ENCODE measurements around the gene KRT76. TPM values are rescaled to one million over a fixed set of nuclear protein-coding genes. Genes with fewer than 3 reads are reported as not detected.
A peak's percentile ranks its signal among the peaks of the same experiment; 100 is the strongest.

Gene KRT76
- total and polyA plus RNA-seq, 7 experiments from 2014 or later = not detected

DNA sequence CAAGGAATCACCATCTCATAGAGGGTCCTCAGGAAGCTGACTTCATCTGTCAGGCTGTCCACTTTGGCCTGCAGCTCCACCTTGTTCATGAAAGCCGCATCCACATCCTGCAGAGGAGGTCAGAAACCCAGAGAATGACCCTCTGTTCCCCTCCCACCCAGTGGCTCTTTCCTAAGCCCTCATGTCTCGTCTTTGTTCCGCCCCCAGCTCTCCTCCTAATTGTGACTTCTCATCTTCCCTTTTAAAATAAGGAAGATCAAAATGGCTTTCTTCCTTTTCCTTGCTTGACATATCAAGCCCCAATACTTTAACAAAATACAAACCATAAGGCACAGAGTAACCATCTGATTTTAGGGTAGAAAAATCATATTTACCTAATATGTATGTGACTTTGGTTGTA lies 4.4 kb downstream of the KRT76 start:
- Histone ChIP-seq H3K27ac (ENCODE audit: low read depth, low read length) (no peak overlapping the region), H3K27me3 (ENCODE audit: control insufficient read depth in 2 of 2, insufficient read depth in 2 of 2, low read length in 2 of 2) (no peaks in the 10 kb centered on the region), H3K9me3 (ENCODE audit: control insufficient read depth in 2 of 3, low read length in 3 of 3) (no peaks in the 10 kb centered on the region), H3K4me3 (ENCODE audit: low read length) (no peak overlapping the region), H3K36me3 (ENCODE audit: control insufficient read depth in 2 of 3, insufficient read depth in 3 of 3, low read length in 3 of 3) (no peaks in the 10 kb centered on the region), H3K4me1 (ENCODE audit: control insufficient read depth in 2 of 2, insufficient read depth in 2 of 2, low read length in 2 of 2) (no peaks in the 10 kb centered on the region)
- Mint-ChIP-seq H3K9me3 (peaks cover 0 to 5% (median 0%) of the 10 kb centered on the region in 11 donors), H3K4me1 (peaks cover 0 to 1% (median 0%) of the 10 kb centered on the region in 7 donors), H3K27ac (peak overlapping the region in 1 of 9 donors; percentile 17), H3K36me3 (no peaks in the 10 kb centered on the region), H3K4me3 (no peak overlapping the region), H3K27me3 (peaks cover 0 to 9% (median 0%) of the 10 kb centered on the region in 5 donors)
- ChIA-PET CTCF (no interaction called here), POLR2A (interaction anchor here (1.3 kb wide), 1 partner anchor 187 kb away, joined by 4 read pairs; no protein-coding TSS in a partner anchor)
- ATAC-seq = no peak
- intact Hi-C loops (cut with micrococcal nuclease) = no loop called here
- DNase-seq = no peak

DNA sequence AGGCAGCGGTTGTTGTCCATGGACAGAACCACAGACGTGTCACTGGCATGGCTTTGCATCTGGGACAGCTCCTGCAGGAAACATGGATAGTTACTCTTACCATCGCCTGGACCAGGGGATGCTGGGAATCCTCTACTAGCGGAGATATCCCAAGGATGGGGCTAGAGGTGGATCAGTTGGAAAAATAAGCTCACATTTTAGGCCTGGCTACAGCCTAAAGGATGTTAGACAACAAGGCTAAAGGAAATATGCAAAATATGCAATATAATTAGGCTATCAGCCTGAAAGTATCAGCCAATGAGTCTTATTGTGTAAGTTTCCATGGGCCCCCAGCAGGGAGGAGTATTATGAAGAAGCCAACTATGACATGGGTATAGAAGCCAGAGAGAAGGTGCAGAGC lies 5.0 kb downstream of the KRT76 start:
- intact Hi-C loops (cut with micrococcal nuclease) = no loop called here
- no peak overlapping the region for H3K4me3 Mint-ChIP-seq
- peaks cover 0 to 1% (median 0%) of the 10 kb centered on the region in 7 donors for H3K4me1 Mint-ChIP-seq
- H3K9me3 Mint-ChIP-seq = peaks cover 0 to 5% (median 0%) of the 10 kb centered on the region in 11 donors
- peak overlapping the region in 2 of 9 donors; percentile 17 to 25 for H3K27ac Mint-ChIP-seq
- H3K9me3 ChIP-seq (ENCODE audit: control insufficient read depth in 2 of 3, low read length in 3 of 3) = no peaks in the 10 kb centered on the region
- H3K27ac ChIP-seq (ENCODE audit: low read depth, low read length) = no peak overlapping the region
- H3K27me3 ChIP-seq (ENCODE audit: control insufficient read depth in 2 of 2, insufficient read depth in 2 of 2, low read length in 2 of 2) = no peaks in the 10 kb centered on the region
- DNase-seq = no peak
- H3K27me3 Mint-ChIP-seq = peaks cover 0 to 9% (median 0%) of the 10 kb centered on the region in 5 donors
- ChIA-PET CTCF (no interaction called here), POLR2A (interaction anchor here (1.3 kb wide), 1 partner anchor 187 kb away, joined by 4 read pairs; no protein-coding TSS in a partner anchor)
- no peaks in the 10 kb centered on the region for H3K36me3 Mint-ChIP-seq
- no peaks in the 10 kb centered on the region for H3K36me3 ChIP-seq (ENCODE audit: control insufficient read depth in 2 of 3, insufficient read depth in 3 of 3, low read length in 3 of 3)
- no peak for ATAC-seq
- no peak overlapping the region for H3K4me3 ChIP-seq (ENCODE audit: low read length)
- no peaks in the 10 kb centered on the region for H3K4me1 ChIP-seq (ENCODE audit: control insufficient read depth in 2 of 2, insufficient read depth in 2 of 2, low read length in 2 of 2)

DNA sequence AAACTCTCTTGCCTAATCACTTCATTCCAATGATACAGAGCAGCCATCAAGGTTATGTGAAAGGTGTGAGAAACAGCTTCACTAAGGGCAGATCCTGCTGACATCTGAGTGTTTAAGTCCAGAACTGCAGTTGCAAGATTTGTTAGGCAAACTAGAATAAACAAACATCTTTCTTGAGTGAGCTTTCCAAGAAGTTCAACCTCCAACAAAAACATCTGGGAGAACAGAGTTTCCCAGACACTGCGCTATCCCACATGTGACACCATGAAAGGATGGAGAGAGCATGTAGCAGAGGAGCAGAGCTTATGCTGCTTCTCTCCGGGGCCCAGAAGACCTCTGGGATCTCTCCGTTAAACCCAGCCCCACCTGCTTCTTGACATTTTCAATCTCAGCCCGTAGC lies 5.6 kb downstream of the KRT76 start:
- no peak overlapping the region for H3K27ac ChIP-seq (ENCODE audit: low read depth, low read length)
- H3K27me3 ChIP-seq (ENCODE audit: control insufficient read depth in 2 of 2, insufficient read depth in 2 of 2, low read length in 2 of 2) = no peaks in the 10 kb centered on the region
- no peak overlapping the region for H3K4me3 ChIP-seq (ENCODE audit: low read length)
- intact Hi-C loops (cut with micrococcal nuclease) = no loop called here
- H3K27ac Mint-ChIP-seq = no peak overlapping the region
- no peaks in the 10 kb centered on the region for H3K36me3 Mint-ChIP-seq
- H3K4me1 Mint-ChIP-seq = peaks cover 0 to 1% (median 0%) of the 10 kb centered on the region in 7 donors
- H3K9me3 Mint-ChIP-seq = peaks cover 0 to 5% (median 0%) of the 10 kb centered on the region in 11 donors
- no peaks in the 10 kb centered on the region for H3K4me1 ChIP-seq (ENCODE audit: control insufficient read depth in 2 of 2, insufficient read depth in 2 of 2, low read length in 2 of 2)
- no peaks in the 10 kb centered on the region for H3K9me3 ChIP-seq (ENCODE audit: control insufficient read depth in 2 of 3, low read length in 3 of 3)
- H3K36me3 ChIP-seq (ENCODE audit: control insufficient read depth in 2 of 3, insufficient read depth in 3 of 3, low read length in 3 of 3) = no peaks in the 10 kb centered on the region
- ChIA-PET POLR2A (interaction anchor here (1.3 kb wide), 1 partner anchor 186 kb away, joined by 4 read pairs; no protein-coding TSS in a partner anchor), CTCF (interaction anchor here (0.6 kb wide), 1 partner anchor 235 kb away, joined by 5 read pairs; no protein-coding TSS in a partner anchor)
- H3K27me3 Mint-ChIP-seq = peaks cover 0 to 9% (median 0%) of the 10 kb centered on the region in 5 donors
- H3K4me3 Mint-ChIP-seq = no peak overlapping the region
- DNase-seq (no peak), ATAC-seq (no peak)

DNA sequence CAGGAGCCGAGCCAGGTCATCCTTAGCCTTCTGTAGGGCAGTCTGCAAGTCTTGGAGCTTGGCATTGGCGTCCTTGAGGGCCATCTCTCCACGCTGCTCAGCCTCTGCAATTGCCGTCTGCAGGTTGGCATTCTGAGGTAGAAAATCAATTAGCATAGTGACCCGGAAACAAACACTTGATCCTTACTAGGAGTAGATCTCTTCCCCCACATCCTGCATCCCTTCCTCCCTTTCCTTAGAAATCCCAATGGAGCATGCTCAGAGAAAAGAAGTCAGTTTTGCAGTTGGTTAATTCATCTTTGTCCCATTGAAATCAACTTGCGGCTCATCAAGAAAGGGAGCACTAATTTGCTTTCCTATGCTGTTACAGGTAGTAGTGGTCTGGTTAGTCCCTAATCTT lies 6.1 kb downstream of the KRT76 start:
- no peaks in the 10 kb centered on the region for H3K27me3 ChIP-seq (ENCODE audit: control insufficient read depth in 2 of 2, insufficient read depth in 2 of 2, low read length in 2 of 2)
- Mint-ChIP-seq H3K4me1 (peaks cover 0 to 1% (median 0%) of the 10 kb centered on the region in 7 donors), H3K27me3 (peaks cover 0 to 9% (median 0%) of the 10 kb centered on the region in 5 donors), H3K4me3 (no peak overlapping the region), H3K36me3 (no peaks in the 10 kb centered on the region), H3K27ac (no peak overlapping the region), H3K9me3 (peaks cover 0 to 5% (median 0%) of the 10 kb centered on the region in 11 donors)
- DNase-seq (no peak), ATAC-seq (no peak)
- intact Hi-C loops (cut with micrococcal nuclease) = no loop called here
- H3K4me3 ChIP-seq (ENCODE audit: low read length) = no peak overlapping the region
- ChIA-PET POLR2A (no interaction called here), CTCF (no interaction called here)
- H3K9me3 ChIP-seq (ENCODE audit: control insufficient read depth in 2 of 3, low read length in 3 of 3) = no peaks in the 10 kb centered on the region
- no peaks in the 10 kb centered on the region for H3K36me3 ChIP-seq (ENCODE audit: control insufficient read depth in 2 of 3, insufficient read depth in 3 of 3, low read length in 3 of 3)
- H3K27ac ChIP-seq (ENCODE audit: low read depth, low read length) = no peak overlapping the region
- H3K4me1 ChIP-seq (ENCODE audit: control insufficient read depth in 2 of 2, insufficient read depth in 2 of 2, low read length in 2 of 2) = no peaks in the 10 kb centered on the region

- POLR2A ChIA-PET = no interaction called here
- Mint-ChIP-seq H3K4me1 (peaks cover 0 to 1% (median 0%) of the 10 kb centered on the region in 7 donors), H3K27me3 (peaks cover 0 to 10% (median 0%) of the 10 kb centered on the region in 5 donors), H3K36me3 (no peaks in the 10 kb centered on the region), H3K9me3 (peaks cover 0 to 5% (median 0%) of the 10 kb centered on the region in 11 donors), H3K27ac (peak overlapping the region in 1 of 9 donors; percentile 92), H3K4me3 (no peak overlapping the region)
- intact Hi-C loops (cut with micrococcal nuclease) = no loop called here
- DNase-seq = no peak
- no peaks in the 10 kb centered on the region for H3K27me3 ChIP-seq (ENCODE audit: control insufficient read depth in 2 of 2, insufficient read depth in 2 of 2, low read length in 2 of 2)
- H3K4me1 ChIP-seq (ENCODE audit: control insufficient read depth in 2 of 2, insufficient read depth in 2 of 2, low read length in 2 of 2) = no peaks in the 10 kb centered on the region
- no peak overlapping the region for H3K4me3 ChIP-seq (ENCODE audit: low read length)
- no peak overlapping the region for H3K27ac ChIP-seq (ENCODE audit: low read depth, low read length)
- no peaks in the 10 kb centered on the region for H3K9me3 ChIP-seq (ENCODE audit: control insufficient read depth in 2 of 3, low read length in 3 of 3)
- no peak for ATAC-seq
- no peaks in the 10 kb centered on the region for H3K36me3 ChIP-seq (ENCODE audit: control insufficient read depth in 2 of 3, insufficient read depth in 3 of 3, low read length in 3 of 3)
- CTCF ChIA-PET = interaction anchor here (0.6 kb wide), 1 partner anchor 475 kb away, joined by 3 read pairs; no protein-coding TSS in a partner anchor
Measured at GRCh38 chr12:52769946-52770345, 7.2 kb downstream of the KRT76 start.

DNA sequence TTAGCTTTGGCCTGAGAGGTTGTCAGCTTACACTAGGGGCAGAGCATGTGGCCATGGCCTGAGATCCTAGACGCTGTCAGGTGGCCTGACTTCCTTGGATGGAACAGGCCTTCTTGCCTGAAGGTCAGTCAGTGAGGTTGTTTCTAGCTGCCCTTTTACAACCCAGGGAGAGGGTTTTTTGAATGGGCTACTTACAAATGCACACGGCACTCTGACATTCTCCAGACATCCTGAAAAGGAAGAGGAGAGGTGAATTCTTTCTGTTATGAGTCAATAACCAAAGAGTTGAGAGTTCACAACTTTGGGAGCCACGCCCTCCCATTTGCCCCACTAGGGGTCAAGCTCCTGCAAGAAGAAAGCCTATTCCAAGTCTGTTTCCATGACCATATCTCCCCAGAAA lies 7.8 kb downstream of the KRT76 start:
- H3K9me3 Mint-ChIP-seq = peaks cover 0 to 5% (median 0%) of the 10 kb centered on the region in 11 donors
- DNase-seq (no peak), ATAC-seq (no peak)
- CTCF ChIA-PET = no interaction called here
- Histone ChIP-seq H3K27me3 (ENCODE audit: control insufficient read depth in 2 of 2, insufficient read depth in 2 of 2, low read length in 2 of 2) (no peaks in the 10 kb centered on the region), H3K4me1 (ENCODE audit: control insufficient read depth in 2 of 2, insufficient read depth in 2 of 2, low read length in 2 of 2) (no peaks in the 10 kb centered on the region), H3K36me3 (ENCODE audit: control insufficient read depth in 2 of 3, insufficient read depth in 3 of 3, low read length in 3 of 3) (no peaks in the 10 kb centered on the region), H3K27ac (ENCODE audit: low read depth, low read length) (no peak overlapping the region), H3K4me3 (ENCODE audit: low read length) (no peak overlapping the region), H3K9me3 (ENCODE audit: control insufficient read depth in 2 of 3, low read length in 3 of 3) (no peaks in the 10 kb centered on the region)
- no peaks in the 10 kb centered on the region for H3K36me3 Mint-ChIP-seq
- intact Hi-C loops (cut with micrococcal nuclease) = no loop called here
- peaks cover 0 to 11% (median 0%) of the 10 kb centered on the region in 5 donors for H3K27me3 Mint-ChIP-seq
- POLR2A ChIA-PET = no interaction called here
- H3K27ac Mint-ChIP-seq = no peak overlapping the region
- H3K4me3 Mint-ChIP-seq = no peak overlapping the region
- H3K4me1 Mint-ChIP-seq = peaks cover 0 to 1% (median 0%) of the 10 kb centered on the region in 7 donors

Data from naive thymus-derived CD4-positive, alpha-beta T cell (primary cell).